Posterior vena cava (tissue), 2 donors: Measurements from ENCODE around the gene PSMD4. TPM values are rescaled to one million over a fixed set of nuclear protein-coding genes. Genes with fewer than 3 reads are reported as not detected.

ENCODE experiments used
- total RNA-seq, 2 donors: library from RNA; stranded (reverse); fragmentation: NEBNext Ultra II Directional; extraction: Animal tissue kit (Norgen Biotek cat#: 25700); gene quantifications; one replicate each; pipeline ENCODE4 v1.2.1, GENCODE V29; 2021
- donor health status: DM: yes; HTN: yes; CAD: no.
- donor health status: DM: yes; HTN: yes; CAD: no.

PSMD4 gene
- total RNA-seq, 2 donors from 2014 or later: 131 to 139 TPM

Other genes with a start within 250 kb of the PSMD4 start
- gene MINDY1, start 247.8 kb upstream of the PSMD4 start, total RNA-seq: 10 to 100 TPM; 17.3 to 17.8 TPM
- 10 to 100 TPM; 15.5 to 17.4 TPM for gene PRUNE1, start 246.3 kb upstream of the PSMD4 start, total RNA-seq
- gene BNIPL, start 218.1 kb upstream of the PSMD4 start, total RNA-seq: under 1 TPM; 0.33 to 0.93 TPM
- 1 to 10 TPM; 3.3 to 4.6 TPM for gene C1orf56, start 207.0 kb upstream of the PSMD4 start, total RNA-seq
- 10 to 100 TPM; 65.7 to 68.2 TPM for gene CDC42SE1, start 195.1 kb upstream of the PSMD4 start, total RNA-seq
- gene MLLT11, start 194.3 kb upstream of the PSMD4 start, total RNA-seq: 1 to 10 TPM; 2.0 to 3.2 TPM
- 10 to 100 TPM; 14.6 to 18.2 TPM for gene GABPB2, start 184.0 kb upstream of the PSMD4 start, total RNA-seq
- gene SEMA6C, start 108.1 kb upstream of the PSMD4 start, total RNA-seq: 10 to 100 TPM in 1 of 2 donors, 1 to 10 TPM in 1; 6.9 to 10.1 TPM
- 1 to 10 TPM; 3.0 to 4.2 TPM for gene TNFAIP8L2, start 98.1 kb upstream of the PSMD4 start, total RNA-seq
- gene LYSMD1, start 88.8 kb upstream of the PSMD4 start, total RNA-seq: 1 to 10 TPM; 6.6 to 7.0 TPM
- 10 to 100 TPM; 26.5 to 27.0 TPM for gene SCNM1, start 88.6 kb upstream of the PSMD4 start, total RNA-seq
- gene TMOD4, start 78.8 kb upstream of the PSMD4 start, total RNA-seq: under 1 TPM in 1 of 2 donors, not detected in 1; 0.88 TPM
- 10 to 100 TPM; 28.4 to 38.5 TPM for gene VPS72, start 64.5 kb upstream of the PSMD4 start, total RNA-seq
- gene PIP5K1A, start 56.2 kb upstream of the PSMD4 start, total RNA-seq: 10 to 100 TPM; 39.1 to 41.9 TPM
- 10 to 100 TPM; 16.7 to 17.1 TPM for gene ZNF687, start 27.6 kb downstream of the PSMD4 start, total RNA-seq
- 10 to 100 TPM; 51.9 to 58.7 TPM for gene PI4KB, start 72.7 kb downstream of the PSMD4 start, total RNA-seq
- 10 to 100 TPM; 26.0 to 31.1 TPM for gene RFX5, start 92.5 kb downstream of the PSMD4 start, total RNA-seq
- 10 to 100 TPM; 14.9 to 50.4 TPM for gene SELENBP1, start 118.0 kb downstream of the PSMD4 start, total RNA-seq
- gene PSMB4, start 144.8 kb downstream of the PSMD4 start, total RNA-seq: 100 to 1,000 TPM; 179 to 210 TPM
- 10 to 100 TPM; 58.0 to 74.4 TPM for gene POGZ, start 204.8 kb downstream of the PSMD4 start, total RNA-seq